HG03135 (cell line): ENCODE results near the gene SS18L1.

ENCODE experiments used
- ATAC-seq: cut with Tn5 transposase; IDR thresholded peaks from one replicate; pipeline ENCODE4 v1.9.1; 2021; ENCODE audit warnings: mild to moderate bottlenecking, moderate library complexity; ENCODE audit not compliant: unreplicated experiment

Gene SS18L1

DNA sequence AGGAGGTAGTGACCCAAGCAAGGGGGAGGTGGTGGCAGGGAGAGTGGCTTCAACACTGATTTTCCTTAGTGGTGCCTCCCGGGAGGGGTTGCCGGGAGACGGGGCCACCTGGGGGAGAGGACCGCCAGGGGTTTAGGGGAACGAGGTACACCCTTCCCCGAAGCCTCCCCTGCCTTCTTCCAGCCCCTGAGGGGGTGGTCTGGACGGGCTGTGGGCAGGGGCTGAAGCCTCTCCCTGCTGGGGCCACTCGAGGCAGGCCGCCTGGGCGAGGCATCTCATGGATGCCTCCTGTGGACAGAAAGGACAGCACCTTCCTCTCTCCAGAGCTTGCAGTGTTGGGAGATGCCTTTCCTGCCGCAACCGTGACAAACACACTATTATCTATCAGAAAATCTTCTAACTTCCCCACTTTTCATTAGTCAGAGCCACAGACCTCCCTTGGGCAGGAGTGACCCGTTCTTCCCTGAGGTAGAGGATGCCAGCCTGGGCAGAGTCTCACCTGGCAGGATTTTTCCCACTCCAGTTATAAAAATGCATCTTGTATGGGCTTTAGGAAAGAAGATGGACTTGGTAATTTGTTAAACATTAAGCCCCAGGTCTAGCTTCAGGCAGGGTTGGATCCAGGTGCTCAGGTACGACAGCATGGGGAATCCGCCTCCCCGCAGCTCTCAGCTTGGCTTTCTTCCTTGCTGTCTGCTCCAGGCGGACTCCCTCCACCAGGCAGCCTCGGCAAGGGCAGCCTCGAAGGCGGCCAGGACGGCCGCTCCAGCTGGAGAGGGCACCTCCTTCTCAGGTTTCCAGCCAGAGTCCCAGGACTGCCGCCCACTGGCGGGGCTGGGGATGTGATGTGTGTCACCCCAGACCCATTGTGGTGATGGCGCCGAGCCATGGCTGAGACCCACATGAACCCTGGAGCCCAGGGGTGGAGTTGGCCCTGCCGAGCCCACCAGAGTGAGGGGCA, 65.5 kb downstream of the SS18L1 start:
- ATAC-seq, result no peak

- no peak for ATAC-seq
Measured at GRCh38 chr20:62209850-62210495, 66.4 kb downstream of the SS18L1 start.

GRCh38 chr20:62210496-62210855, 66.9 kb downstream of the SS18L1 start:
- ATAC-seq, result no peak

- no peak for ATAC-seq
Measured at GRCh38 chr20:62211216-62211615, 67.6 kb downstream of the SS18L1 start.

GRCh38 chr20:62211769-62212288, 68.3 kb downstream of the SS18L1 start:
- no peak for ATAC-seq

DNA sequence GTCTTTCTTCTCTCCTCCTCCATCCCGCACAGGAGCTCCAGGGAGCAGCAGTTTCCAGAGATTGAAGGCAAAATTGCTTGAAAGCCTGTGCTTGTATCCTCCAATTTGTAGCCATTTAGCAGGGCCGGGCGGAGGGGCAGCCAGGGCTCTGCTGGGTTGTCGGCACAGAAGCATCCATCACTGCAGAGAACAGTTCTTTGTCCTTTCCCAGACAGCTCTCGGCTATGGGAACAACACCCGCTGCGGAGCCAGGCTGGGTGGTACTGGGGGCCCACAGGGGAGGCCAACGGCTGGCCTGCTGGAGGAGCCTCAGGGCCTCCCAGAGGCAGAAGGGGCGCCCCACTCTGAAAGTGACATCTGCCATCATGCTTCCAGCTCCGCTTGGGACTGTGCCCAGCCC, 68.7 kb downstream of the SS18L1 start:
- no peak for ATAC-seq

GRCh38 chr20:62214067-62214466, 70.5 kb downstream of the SS18L1 start:
- ATAC-seq, result no peak

DNA sequence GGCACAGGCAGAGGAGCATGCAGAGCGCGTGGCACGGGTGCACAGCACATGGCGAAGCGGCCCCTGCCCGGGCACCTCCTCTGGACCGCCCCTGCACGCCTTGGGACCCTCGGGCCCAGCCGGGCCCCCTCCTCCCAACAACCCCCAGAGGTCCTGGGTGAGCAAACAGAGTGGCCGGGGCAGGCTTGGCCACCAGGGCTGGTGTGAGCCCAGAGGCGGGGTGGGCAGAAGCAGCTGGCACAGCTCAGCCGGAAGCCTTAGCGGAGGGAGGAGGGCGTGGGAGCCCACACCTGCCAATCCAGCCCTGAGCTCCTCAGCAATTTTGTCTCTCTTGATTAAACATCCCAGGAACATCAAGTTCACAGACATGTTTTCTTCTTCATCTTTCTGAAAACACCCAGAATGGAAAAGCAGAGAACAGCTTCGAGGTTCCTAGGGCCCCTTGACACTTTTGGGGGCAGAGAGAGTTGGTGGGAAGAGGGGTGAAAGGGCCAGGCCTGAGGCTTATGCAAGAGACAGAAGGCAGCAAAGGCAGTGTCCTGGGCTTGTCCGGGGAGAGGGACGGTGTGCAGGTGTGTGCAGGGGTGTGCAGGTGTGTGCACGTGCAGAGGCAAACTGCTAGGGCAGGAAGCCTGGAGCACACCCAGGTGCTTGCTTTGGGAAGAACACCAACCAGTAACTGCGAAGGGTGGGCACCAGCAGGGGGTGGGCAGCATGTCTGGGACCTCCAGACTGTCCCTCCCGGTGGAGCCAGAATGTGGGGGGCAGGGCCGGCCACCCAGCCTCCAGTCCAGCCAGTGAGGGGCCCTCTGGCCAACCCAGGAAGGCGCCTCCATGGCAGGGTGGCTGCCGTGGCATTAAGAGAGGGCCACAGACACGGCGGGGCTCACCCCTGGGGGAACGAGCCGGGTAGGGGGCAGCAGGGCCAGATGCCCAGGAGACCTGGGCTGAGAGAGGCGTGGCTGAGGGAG, 71.7 kb downstream of the SS18L1 start:
- no peak for ATAC-seq

- ATAC-seq, result no peak
Measured at GRCh38 chr20:62215991-62216635, 72.5 kb downstream of the SS18L1 start.

DNA sequence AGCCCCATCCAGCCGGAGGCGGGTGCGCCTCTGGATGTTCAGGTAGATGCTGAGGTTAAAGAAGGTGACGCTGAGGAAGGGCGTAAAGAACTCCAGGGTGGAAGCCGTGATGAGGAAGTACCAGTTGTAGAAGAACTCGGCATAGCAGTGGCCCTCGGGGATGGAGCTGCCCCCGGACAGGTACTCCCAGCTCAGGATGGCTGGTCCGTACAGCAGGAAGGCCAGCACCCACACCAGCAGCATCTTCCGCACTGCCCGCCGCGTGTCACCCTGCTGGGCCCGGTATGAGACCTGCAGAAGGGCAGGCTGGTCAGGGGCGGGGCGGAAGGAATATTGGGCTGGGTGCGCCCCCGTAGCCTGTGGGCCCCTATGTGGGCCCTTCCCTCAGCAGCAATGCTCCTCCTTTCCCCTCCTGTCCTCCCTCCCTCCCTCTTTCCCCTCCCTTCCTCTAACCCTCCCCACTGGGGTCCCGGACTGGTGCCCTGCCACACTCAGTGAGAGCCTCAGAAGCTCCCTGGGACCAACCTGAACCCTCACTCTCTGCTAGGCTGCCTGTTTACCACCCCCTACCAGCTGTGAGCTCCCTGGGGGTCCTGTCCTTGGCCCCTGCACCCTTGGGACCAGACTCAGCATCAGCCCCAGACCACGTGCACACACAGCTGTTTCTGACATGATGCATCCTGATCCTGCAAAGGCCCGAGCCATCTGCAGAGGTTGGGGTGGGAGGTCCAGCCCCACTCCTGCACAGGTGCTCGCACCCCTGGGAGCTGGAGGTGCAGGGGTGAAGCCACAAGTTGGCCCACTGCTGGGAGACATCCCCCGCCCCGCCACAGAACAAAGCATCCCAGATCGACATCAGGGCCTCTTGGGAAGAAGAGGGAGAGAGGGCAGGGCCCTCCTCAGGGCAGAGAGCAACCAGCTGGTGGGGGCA, 73.3 kb downstream of the SS18L1 start:
- ATAC-seq, result no peak

GRCh38 chr20:62217913-62218773, 74.6 kb downstream of the SS18L1 start:
- ATAC-seq, result no peak

DNA sequence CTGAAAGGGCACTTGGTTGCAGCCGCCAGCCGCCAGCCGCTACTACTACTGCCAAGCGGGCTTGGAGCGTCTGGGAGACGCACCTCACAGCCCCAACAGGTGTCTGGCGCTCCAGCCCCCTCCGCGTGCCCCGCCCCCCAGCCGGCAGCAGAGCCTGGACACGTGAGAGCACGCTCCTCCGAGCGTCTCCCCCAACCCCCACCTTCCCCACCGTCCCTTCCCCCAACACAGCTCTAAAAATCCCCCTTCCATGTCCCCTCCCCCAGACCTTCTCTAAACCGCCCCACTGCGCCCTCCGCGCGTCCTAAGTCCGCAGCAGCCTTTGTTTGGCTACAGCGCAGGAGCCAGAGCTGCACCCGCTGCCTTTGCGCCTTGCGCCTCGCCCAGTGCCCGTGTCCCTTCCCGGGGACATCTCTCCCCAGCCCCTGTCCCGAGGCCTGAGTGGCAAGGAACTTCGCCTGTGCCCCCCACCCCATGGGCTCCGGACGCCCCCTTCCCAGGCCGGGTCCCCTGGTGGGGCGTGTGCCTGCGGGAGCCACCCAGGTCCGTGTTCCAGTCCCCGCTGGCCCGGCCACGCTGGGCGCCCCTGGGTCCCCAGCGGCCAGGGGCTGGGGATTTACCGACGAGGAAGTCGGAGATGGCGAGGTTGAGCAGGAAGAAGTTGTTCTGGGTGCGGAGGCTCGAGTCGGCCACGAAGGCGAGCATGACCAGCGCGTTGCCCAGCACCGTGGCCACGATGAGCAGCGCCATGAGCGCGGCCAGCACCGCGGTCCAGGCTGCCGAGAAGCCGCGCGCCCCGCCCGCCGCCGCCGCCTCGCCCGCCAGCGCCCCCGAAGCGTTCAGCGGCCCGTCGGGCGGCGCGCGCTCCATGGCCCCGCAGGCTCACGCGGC, 75.8 kb downstream of the SS18L1 start:
- no peak for ATAC-seq

DNA sequence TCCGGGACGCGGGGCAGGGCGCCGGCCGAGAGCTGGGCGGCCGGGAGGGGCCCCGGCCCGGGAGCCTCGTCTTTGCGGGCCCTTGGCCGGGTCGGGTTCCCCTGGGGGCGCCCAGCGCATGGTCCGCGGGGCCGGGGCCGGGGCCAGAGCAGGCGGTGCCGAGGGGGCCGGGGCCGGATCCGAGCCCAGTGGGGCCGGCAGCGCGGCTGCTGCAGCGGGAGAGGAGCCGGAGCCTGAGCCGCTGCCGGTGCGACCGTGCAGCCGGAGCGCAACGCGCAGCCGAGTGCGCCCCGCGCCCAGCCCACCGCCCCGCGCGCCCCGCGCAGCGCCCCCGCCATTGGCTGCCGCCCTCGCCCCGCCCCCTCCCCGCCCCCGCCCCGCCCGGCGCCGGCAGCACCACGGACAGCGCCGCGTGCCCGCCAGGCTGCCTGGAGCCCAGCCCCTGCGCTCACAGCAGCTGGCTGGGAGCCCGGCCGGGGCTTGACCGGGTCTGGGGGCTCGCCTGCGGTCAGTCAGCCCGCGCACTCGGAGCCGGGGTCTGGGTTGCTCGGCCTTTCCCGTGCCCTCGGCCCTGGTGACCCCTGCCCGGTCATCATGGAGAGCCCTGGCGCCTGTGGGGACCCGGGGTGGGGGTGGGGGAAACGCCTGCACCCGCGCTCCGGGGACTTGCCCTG, 76.6 kb downstream of the SS18L1 start, which contains the start of gene HRH3:
Gene HRH3 (minus strand): TSS at position 287 of the 674 bp plus-strand sequence. CDS start 308 bp downstream, outside the sequence.
- ATAC-seq, result no peak

DNA sequence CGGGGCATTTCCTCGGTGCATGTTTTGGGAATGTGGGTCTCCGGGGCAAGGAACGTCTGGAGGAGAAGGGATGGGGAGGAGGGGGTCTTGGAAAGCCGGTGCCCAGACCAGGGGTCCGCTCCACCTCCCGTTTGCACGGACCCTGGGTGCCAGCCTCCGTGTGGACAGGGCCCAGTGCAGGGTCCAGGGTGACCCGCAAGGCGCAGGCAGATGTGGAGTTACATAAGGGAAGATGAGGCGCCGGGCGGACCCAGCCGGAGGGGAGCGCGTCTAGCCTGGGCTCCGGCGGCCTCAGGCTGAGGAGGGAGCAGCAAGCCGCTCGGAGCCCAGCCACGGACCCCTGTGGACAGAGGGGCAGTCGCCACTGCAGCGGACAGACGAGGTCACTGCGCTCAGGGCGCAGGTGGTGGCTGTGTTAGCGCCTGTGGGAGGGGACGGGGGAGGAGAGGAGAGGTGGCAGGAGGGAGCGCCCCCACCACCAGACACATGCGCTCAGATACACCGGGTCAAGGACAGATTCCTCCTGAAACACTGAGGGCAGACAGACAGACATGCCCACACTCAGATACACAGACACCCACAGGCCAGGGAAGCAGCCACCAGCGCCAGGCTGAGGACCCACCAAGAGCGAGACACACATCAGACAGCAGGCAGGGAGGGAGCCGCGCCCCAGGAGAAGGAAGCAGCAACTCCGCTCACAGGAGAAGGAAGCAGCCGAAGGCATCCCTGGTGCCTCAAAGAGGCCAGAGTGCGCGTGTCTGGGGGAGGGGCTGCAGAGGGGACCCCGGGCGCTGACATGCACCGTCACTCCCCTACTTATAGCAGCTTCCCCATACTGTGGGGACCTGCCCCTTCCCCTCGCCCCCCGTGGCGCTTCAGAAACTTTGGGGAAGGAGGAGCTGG, 77.3 kb downstream of the SS18L1 start:
- ATAC-seq, result no peak

DNA sequence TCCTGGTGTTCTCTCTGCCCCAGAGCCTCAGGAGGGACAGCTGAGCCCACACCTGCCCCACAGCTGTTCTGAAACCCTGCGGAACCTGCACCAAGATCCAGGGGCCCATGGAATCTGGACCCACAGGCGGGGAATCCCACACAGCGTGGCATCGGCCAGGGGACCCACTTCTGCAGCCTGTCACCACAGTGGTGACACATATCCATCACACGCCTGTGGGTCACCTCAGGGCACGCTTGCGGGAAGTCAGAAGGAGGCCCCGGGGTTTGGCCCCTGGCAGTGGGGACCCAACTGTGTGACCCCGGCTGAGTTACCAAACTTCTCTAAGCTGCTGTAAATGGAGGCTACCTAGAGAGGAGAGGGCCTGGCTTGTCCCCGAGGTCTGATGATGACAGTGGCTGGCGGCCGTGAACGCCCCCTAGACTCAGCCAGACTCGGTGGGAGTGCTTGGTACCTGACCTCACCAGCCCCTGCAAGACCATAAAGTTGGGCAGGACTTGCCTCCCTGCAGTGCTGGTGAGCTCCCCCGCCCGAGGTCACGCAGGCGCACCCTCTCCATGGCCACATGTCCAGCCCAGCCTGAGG, 78.8 kb downstream of the SS18L1 start:
- ATAC-seq, result no peak
